ENCODE data around the gene BABAM2.

Gene BABAM2

GRCh38 chr2:27911458-27912210, 21.1 kb downstream of the BABAM2 start:
- DNase-seq (ENCODE audit: low read depth, low spot score) = no peak

GRCh38 chr2:27912512-27912911, 22.0 kb downstream of the BABAM2 start:
- no peak for DNase-seq (ENCODE audit: low read depth, low spot score)

GRCh38 chr2:27914041-27914804, 23.7 kb downstream of the BABAM2 start:
- DNase-seq (ENCODE audit: low read depth, low spot score) = no peak

GRCh38 chr2:27914805-27915175, 24.3 kb downstream of the BABAM2 start:
- DNase-seq (ENCODE audit: low read depth, low spot score) = no peak

GRCh38 chr2:27915191-27915590, 24.7 kb downstream of the BABAM2 start:
- no peak for DNase-seq (ENCODE audit: low read depth, low spot score)

GRCh38 chr2:27915874-27916273, 25.3 kb downstream of the BABAM2 start:
- no peak for DNase-seq (ENCODE audit: low read depth, low spot score)

GRCh38 chr2:27916293-27916995, 25.9 kb downstream of the BABAM2 start:
- no peak for DNase-seq (ENCODE audit: low read depth, low spot score)

GRCh38 chr2:27920148-27920885, 29.8 kb downstream of the BABAM2 start:
- DNase-seq (ENCODE audit: low read depth, low spot score) = no peak

- DNase-seq (ENCODE audit: low read depth, low spot score) = no peak
Measured at GRCh38 chr2:27921424-27921823, 30.9 kb downstream of the BABAM2 start.

GRCh38 chr2:27921880-27922547, 31.5 kb downstream of the BABAM2 start:
- DNase-seq (ENCODE audit: low read depth, low spot score) = no peak

GRCh38 chr2:27922842-27923241, 32.3 kb downstream of the BABAM2 start:
- no peak for DNase-seq (ENCODE audit: low read depth, low spot score)

- DNase-seq (ENCODE audit: low read depth, low spot score) = no peak
Measured at GRCh38 chr2:27925766-27926472, 35.4 kb downstream of the BABAM2 start.

- no peak for DNase-seq (ENCODE audit: low read depth, low spot score)
Measured at GRCh38 chr2:27929916-27930486, 39.5 kb downstream of the BABAM2 start.

- no peak for DNase-seq (ENCODE audit: low read depth, low spot score)
Measured at GRCh38 chr2:27931361-27931950, 40.9 kb downstream of the BABAM2 start.

GRCh38 chr2:27932396-27932795, 41.9 kb downstream of the BABAM2 start:
- DNase-seq (ENCODE audit: low read depth, low spot score) = no peak

GRCh38 chr2:27935026-27935425, 44.5 kb downstream of the BABAM2 start:
- no peak for DNase-seq (ENCODE audit: low read depth, low spot score)

- DNase-seq (ENCODE audit: low read depth, low spot score) = no peak
Measured at GRCh38 chr2:27940090-27940671, 49.7 kb downstream of the BABAM2 start.

GRCh38 chr2:27940982-27941381, 50.5 kb downstream of the BABAM2 start:
- no peak for DNase-seq (ENCODE audit: low read depth, low spot score)

All from activated naive CD8-positive, alpha-beta T cell treated with anti-CD3 and anti-CD28 coated beads, Interleukin-2, amount 50 U/mL, for 16 hours (primary cell).